NCI-H524 treated with DMSO at 0.1 percent for 48 hours (cell line): ENCODE data around the gene PTPA.

ENCODE experiments used
- DNase-seq: peaks from one replicate; lab custom pipeline; 2025; lab: John Stamatoyannopoulos, UW

Gene PTPA

DNA sequence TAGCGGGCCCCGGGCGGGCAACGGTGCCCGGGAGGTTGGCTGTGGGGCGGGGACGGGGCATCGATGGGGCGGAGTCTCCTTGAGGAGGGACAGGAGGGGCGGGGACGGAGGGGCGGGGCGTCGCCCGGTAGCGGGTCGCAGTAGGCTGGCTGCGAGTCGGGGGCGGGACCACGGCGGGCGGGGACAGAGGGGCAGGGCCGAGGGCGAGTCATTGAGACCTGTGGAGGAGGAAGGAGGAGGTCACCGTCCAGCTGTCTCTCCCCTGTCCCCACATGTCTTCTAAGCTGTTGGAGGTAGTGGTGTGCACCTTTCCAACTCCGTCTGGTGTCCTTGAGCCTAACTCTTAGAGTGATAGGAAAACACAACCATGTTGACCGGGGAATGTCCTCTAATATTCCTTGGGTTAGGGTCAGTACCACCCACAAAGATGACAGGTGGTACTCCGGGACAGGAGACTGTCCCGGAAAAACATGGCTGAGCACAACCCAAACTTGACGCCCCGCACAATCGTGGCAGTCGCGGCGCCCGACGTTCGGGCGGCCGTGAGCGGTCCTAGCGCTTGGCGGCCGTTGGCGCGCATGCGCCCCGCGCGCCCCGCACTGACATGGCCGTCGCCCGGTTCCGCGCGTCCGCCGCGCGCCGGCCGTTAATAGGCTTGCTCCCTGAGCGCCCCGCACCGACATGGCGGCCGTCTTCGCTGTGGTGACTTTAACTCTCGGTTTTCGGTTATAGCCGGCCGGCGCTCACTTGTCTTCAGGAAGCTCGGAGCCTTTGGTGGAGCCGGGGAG lies at the start of gene PTPA, which contains the start of gene CRAT:
Gene PTPA (plus strand): TSS at position 676 of the 788 bp plus-strand sequence. CDS start 186 bp downstream, outside the sequence.
Gene CRAT (minus strand): TSS at position 54 of the 788 bp plus-strand sequence. CDS start 284 bp downstream, outside the sequence.
- DNase-seq, result peak; percentile 64

DNA sequence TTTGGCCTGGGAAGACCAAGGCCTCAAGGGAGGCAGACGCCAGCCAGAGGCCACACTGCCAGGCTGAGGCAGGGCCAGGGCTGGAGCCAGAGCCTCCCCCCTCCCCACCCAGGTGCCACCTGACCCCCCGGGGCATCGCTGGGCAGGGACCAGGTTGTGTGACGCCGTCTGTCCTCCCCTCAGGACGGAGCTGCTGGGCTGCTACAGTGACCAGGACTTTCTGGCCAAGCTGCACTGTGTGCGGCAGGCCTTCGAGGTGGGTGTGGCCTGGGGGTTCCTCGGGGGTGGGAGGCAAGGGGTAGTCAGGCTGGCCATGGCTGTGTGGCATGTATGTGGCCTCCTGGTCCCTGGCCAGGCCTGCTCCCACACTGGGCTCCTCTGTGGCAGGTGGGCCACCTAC lies 48.2 kb upstream of the PTPA start:
- DNase-seq, result no peak

DNA sequence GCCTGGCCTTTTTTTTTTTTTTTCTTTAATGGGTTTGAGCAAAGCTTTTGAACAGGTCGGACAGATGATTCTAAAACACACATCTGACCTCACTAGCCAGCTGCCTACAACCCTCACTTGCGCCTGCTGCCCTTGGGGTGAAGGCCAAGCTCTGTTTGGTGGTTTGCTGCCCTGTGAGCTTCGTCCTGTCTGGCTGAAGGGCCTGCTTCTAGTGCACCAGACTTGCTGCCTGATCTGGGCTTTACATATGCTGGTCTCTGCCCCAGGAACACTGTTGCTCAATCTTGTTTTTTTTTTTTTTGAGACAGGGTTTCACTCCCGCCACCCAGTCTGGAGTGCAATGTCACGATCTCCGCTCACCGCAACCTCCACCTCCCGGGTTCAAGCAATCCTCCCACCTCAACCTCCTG lies 46.7 kb upstream of the PTPA start:
- no peak for DNase-seq

DNA sequence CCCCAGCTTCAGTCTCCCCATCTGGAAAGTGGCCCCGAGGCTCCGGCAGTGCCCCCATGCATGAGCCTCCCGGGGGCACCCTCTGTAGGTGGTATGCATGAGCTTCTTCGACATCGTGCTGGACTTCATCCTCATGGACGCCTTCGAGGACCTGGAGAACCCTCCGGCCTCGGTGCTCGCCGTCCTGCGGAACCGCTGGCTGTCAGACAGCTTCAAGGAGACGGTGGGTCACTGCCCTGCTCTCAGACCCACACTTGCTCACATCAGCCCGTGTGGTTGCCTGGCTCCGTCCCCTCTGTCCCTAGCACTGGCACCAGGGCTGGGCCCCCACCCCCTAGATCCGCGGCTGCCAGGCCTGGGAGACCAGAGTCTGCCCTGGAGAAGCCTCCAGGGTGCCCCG lies 43.1 kb upstream of the PTPA start:
- no peak for DNase-seq

- DNase-seq, result no peak
Measured at GRCh38 chr9:129068990-129069861, 42.0 kb upstream of the PTPA start.

DNA sequence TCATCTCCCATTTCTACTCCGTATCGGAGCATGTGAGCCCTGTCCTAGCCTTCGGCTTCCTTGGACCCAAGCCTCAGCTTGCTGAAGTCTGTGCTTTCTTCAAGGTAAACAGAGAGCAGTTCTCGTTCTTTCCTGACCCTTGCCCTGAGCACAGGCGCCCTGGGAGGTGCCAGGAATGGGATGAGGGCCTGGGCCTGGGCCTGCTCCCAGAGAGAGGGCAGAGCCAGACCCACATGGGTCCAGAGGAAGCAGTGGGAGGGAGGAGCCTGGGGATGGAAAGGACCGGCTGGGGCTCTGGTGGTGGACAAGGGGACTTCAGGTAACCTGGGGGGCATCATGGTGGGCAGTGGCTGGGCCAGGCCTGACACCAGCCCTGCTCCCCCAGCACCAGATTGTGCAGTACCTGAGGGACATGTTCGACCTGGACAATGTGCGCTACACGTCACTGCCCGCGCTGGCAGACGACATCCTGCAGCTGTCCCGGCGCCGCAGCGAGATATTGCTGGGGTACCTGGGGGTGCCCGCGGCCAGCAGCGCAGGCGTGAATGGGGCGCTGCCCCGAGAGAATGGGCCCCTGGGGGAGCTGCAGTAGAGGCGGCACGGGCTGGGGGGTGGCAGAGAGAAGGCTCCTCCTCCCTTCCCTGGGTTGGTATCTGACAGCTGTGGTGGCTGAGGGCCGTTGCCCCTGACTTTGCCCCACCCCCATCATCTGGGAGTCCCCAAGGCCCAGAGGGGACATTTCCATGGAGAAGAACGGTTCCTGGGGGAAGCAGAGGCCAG lies 41.2 kb upstream of the PTPA start:
- DNase-seq, result no peak

DNA sequence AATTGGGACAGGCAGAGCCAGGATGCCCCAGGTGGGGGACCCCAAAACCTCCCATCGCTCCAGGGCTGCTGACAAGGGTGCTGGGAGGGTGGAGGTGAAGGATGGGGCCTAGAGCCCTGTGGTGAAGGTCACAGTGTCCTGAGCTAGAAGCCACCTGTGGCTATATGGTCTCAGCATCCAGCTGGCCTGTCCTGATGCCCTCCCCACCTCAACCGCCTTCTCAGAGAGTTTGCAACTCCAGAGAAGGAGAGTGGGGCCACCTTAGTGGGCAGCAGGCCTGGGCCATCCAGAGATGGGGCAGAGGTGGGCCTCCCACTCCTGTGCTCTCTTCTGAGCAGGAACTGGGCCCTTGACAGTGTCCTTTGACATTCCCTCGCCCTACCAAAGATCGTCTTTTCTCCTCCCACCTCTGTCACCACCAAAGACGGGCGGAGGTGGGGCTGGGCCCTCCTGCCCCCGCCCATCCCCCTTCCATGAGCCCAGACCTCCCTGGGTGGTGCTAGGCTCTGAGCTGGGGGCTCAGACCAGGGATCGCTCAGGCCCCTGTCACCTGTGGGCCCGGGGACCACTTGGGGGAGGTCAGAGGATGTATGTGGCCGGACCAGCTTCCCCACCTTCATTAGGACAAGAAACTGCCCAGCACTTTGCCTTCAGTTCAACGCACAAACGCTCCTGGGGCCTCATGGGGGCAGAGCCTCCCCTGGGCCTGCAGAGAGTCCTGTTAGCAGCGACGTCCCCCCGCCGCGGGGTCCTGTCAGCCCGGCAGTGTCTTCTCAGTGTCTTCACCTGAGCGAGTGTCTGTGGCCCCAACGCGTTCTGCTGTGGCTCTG lies 40.3 kb upstream of the PTPA start:
- DNase-seq, result no peak

- no peak for DNase-seq
Measured at GRCh38 chr9:129071526-129072126, 39.6 kb upstream of the PTPA start.

GRCh38 chr9:129072171-129072570 lies 39.0 kb upstream of the PTPA start:
- DNase-seq, result no peak

DNA sequence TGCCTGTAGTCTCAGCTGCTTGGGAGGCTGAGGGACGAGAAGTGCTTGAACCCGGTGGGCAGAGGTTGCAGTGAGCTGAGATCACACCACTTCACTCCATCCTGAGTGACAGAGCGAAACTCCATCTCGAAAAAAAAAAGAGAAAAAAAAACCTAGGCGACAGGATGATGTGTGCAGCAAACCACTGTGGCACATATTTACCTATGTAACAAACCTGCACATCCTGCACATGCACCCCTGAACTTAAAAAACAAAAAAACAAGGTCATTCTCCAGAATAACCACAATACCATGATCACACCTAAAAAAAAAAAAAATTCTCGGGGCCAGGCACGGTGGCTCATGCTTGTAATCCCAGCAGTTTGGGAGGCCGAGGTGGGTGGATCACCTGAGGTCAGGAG lies 37.8 kb upstream of the PTPA start:
- DNase-seq, result no peak

DNA sequence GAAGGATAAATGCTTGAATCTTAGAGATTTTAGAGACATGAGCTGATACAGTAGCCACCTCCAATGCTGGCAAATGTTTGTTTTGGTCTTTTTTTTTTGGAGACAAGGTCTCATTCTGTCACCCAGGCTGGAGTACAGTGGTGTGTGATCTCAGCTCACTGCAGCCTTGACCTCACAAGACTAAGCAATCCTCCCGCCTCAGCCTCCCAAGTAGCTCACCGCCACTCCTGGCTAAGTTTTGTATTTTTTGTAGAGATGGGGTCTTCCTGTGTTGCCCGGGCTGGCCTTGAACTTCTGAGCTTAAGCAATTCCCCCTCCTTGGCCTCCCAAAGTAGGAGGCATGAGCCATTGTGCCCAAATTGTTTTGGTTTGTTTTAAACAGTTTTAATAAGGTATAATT lies 37.1 kb upstream of the PTPA start:
- DNase-seq, result no peak

DNA sequence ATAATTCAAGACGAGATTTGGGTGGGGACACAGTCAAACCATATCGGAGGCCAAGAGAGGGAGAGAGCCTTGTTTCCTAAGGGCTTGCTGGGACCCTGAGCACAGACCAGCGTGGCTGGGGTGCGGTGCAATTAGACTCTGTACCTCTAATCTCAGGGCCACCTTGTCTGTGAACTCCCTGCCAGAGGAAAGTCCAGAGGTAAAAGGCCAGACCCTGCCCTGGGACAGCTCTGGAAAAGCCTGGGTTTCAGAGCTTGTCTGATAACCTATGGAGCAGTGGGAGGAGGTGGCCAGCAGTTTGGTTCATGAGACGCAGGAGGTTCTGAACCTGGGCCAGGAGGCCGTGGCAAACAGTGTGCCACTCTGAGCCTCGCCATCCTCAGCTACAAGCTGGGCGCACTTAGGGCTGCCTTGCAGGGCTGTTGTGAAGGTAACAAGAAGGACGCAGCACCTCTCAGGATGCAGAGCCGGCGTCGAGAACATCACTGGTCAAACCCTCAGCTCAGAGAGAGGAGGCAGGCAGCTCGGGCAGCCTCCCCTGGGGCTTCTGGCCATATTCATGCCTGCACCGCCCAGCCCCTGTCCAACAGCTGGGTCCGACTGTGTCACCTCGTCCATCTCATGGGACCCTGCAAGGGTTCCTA lies 35.1 kb upstream of the PTPA start:
- no peak for DNase-seq

DNA sequence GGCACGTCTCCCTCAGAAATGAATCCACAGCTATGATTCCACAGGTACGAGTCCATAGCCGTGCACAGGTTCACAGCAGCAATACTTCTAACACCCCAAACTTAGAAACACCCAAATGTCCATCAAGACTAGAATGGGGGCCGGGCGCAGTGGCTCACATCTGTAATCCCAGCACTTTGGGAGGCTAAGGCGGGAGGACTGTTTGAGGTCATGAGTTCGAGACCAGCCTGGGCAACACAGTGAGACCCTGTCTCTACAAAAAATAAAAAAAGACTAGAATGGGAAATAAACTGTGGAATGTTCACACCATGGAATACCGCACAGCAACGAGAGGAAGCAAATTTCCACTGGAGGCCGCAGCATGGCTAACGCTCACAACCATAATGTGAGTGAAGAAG lies 34.6 kb upstream of the PTPA start:
- DNase-seq, result no peak

- no peak for DNase-seq
Measured at GRCh38 chr9:129077236-129077635, 34.0 kb upstream of the PTPA start.

DNA sequence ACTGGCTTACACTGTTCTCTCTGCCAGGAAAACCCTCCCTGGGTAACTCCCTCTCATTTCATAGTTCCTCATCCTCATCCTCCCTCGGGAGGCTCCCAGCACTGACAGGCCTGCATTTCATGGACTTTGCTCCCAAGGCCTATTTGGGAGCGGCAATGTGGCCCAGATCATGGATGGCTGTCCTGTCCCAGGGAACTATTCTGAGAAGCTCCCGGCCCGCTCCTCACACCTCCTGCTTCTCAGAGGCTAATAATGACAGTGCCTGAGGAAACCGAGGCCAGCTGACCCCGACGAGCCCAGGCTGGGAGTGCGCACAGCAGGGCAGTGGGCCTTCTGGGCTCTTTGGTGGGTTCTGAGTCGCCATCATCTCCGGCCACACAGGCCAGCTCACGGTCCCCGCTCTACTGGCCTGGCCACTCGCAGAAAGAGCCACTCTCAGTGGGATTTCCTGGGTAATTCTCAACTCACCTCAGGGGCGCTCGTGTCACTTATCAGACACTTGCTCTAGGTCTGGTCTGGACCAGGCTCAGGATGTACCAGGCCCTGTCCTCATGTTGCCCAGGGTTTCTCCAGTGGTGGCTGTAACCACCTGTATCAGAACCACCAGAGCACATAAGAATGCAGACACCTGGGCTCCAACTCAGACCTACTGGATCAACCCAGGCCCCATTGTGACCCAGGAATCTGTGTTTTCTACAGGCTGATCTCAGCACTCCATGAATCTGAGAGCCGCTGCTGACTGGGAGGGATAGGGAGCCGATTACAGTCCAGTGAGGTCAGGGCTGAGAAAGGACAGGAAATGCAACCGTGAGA lies 32.3 kb upstream of the PTPA start:
- DNase-seq, result no peak

- DNase-seq, result no peak
Measured at GRCh38 chr9:129079829-129080228, 31.4 kb upstream of the PTPA start.

GRCh38 chr9:129080298-129080600 lies 31.0 kb upstream of the PTPA start:
- DNase-seq, result no peak

GRCh38 chr9:129080601-129081387 lies 30.4 kb upstream of the PTPA start, which contains the start of gene DOLPP1:
DOLPP1 (plus strand) TSS chr9:129081111; CDS start chr9:129081132, 21 bp downstream.
- DNase-seq, result peak; percentile 98

DNA sequence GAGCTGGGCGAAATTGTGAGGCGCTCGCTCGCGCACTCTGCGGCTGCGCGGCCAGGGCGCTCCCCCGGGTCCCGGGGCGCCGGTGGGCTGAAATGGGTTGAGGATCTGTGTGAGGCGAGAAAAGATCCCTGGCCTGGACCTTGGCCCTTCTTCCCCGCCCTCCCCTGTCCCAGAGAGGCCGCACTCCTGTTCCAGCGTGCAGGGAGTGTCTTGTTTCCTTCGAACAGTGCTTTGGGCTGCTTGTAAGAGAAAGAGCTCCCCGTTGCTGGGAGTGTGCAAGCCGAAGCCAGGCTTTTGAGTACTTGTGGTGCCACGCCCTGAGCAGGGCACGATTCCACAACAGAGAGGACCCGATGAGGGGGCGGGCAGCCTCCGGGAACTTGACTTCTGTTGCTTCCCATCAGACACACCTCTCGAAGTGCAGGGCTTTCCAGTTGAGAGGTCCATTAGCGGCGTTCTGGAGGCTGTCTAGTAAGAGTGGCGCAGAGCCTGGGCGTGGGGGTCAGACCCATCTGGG lies 29.8 kb upstream of the PTPA start:
- DNase-seq, result no peak
